GM12875 (cell line): ENCODE measurements around the gene RPP25L.
"Not testable (repeated sequence)": the region's sequence is repeated elsewhere in the genome, so short reads cannot be mapped to it uniquely, and the experiment has no call there.

Source experiments
- H3K4me3 ChIP-seq: one replicate; pipeline ENCODE4 v1.5.1; 2011; ENCODE audit warnings: low read depth, low read length, control low read depth
- TF ChIP-seq, protein P1 (sequence below): IDR thresholded peaks from 2 replicates; pipeline ENCODE4 v1.5.1; 2011; ENCODE audit warnings: low read depth, mild to moderate bottlenecking, control low read depth, inconsistent platforms, low read length, moderate library complexity, borderline replicate concordance; ENCODE audit not compliant: insufficient read depth

Gene RPP25L

GRCh38 chr9:34647651-34648050 is 35.8 kb upstream of the RPP25L start:
- TF ChIP-seq, protein P1, sequence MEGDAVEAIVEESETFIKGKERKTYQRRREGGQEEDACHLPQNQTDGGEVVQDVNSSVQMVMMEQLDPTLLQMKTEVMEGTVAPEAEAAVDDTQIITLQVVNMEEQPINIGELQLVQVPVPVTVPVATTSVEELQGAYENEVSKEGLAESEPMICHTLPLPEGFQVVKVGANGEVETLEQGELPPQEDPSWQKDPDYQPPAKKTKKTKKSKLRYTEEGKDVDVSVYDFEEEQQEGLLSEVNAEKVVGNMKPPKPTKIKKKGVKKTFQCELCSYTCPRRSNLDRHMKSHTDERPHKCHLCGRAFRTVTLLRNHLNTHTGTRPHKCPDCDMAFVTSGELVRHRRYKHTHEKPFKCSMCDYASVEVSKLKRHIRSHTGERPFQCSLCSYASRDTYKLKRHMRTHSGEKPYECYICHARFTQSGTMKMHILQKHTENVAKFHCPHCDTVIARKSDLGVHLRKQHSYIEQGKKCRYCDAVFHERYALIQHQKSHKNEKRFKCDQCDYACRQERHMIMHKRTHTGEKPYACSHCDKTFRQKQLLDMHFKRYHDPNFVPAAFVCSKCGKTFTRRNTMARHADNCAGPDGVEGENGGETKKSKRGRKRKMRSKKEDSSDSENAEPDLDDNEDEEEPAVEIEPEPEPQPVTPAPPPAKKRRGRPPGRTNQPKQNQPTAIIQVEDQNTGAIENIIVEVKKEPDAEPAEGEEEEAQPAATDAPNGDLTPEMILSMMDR: no peak

GRCh38 chr9:34647084-34647403 is 35.1 kb upstream of the RPP25L start:
- TF ChIP-seq, protein P1: no peak
- H3K4me3 ChIP-seq: peak overlapping the region; percentile 99

More at GRCh38 chr9:34647651-34648050, 35.8 kb upstream of the RPP25L start:
- peak overlapping the region; percentile 99 for H3K4me3 ChIP-seq

- peak within 1 kb of the TSS; percentile 99 for H3K4me3 ChIP-seq
- TF ChIP-seq, protein P1: peak; percentile 52
These were observed 34.5 kb upstream of the RPP25L start, which contains the start of gene GALT for GRCh38 chr9:34646211-34647083. GALT (plus strand) TSS chr9:34646675; CDS start chr9:34646705, 30 bp downstream.

GRCh38 chr9:34644766-34645314 is 32.9 kb upstream of the RPP25L start:
- H3K4me3 ChIP-seq: no peak overlapping the region
- TF ChIP-seq, protein P1: no peak

DNA sequence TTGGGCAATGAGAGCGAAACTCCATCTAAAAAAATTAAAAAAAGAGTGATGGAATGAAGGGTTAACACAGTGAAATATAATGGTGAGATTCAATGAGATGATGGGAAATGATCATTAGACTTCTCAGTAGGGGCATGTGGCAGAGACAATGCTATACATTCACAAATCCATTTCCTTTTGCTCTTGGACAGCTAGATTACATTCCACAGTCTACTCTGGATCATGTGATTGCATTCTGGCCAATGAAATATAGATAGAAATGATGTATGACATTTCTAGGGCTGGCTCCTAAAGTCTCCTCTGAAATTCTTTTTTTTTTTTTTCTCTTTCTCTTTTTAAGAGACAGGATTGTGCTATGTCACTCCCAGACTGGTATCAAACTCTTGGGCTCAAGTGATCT is 30.8 kb upstream of the RPP25L start:
- TF ChIP-seq, protein P1: no peak
- no peak overlapping the region for H3K4me3 ChIP-seq

- H3K4me3 ChIP-seq: not testable (repeated sequence)
These were observed 27.4 kb upstream of the RPP25L start for GRCh38 chr9:34639322-34639721.

GRCh38 chr9:34638138-34638445 is 26.2 kb upstream of the RPP25L start:
- TF ChIP-seq, protein P1: no peak
- H3K4me3 ChIP-seq: peak overlapping the region; percentile 82
